Glomerular visceral epithelial cell (primary cell): ENCODE results near the gene DOCK1.

ENCODE experiments used
- DNase-seq: peaks from one replicate; pipeline ENCODE4 v3.0.0-alpha.2; 2016; ENCODE audit errors: extremely low spot score

The DOCK1 gene

DNA sequence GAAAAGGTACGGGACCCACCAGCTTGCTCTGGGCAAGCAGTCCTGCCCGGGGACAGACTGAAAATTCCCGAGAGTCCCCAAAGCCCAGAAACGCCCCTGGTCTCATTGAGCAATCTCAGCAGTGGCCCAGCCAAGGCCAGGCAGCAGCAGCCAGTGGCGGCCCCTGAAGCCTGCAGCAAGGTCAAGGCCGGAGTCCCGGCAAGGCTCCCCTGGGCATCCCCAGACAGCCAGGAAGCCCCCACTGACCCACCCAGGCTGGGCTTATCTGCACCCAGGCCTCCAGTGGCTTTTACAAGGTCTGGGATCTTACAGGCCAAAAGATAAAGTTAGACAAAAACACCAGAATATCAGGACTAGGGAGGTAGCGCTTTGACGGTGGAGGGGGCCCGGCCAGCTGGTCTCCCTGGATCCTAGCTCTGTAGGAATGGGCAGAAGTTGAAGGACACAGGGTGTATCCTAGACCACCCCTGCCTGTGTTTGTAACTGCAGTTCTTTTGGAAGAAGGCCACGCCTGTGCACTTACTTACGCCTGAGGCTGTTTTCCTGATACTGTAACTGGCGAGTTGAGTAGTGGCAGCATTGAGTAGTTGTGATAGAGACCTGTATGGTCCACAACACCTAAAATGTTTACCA, 513.4 kb downstream of the DOCK1 start:
- DNase-seq = no peak

DNA sequence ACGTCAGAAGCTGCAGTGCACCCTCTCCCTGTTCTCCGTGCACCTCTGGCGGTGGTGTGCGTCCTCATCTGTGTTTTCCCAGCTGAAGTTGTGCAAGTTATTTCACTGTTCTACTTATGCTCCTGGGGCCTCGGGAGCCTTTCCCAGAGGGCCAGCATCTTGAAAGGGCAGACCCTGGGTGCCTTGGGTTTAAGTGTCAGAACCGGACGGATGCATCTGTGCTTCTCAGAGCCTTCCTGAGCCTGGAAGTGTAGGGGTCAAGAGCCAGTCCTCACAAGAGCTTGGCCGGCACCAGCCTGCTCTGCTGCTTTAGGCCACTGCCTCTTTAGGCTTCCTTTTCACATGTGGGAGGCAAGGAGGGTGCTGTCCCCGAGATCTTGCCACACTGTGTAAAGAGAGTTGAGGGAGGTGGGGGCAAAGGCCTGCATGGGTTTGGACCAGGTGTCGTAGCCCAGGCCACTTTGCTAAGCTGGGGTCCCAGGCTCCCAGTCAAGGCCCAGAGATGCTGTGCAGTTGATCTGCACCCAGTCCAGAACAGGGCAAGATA, 515.0 kb downstream of the DOCK1 start:
- DNase-seq = no peak

GRCh38 chr10:127423218-127423915, 518.1 kb downstream of the DOCK1 start:
- DNase-seq = no peak

- no peak for DNase-seq
These were observed 519.5 kb downstream of the DOCK1 start for GRCh38 chr10:127424594-127425264.

DNA sequence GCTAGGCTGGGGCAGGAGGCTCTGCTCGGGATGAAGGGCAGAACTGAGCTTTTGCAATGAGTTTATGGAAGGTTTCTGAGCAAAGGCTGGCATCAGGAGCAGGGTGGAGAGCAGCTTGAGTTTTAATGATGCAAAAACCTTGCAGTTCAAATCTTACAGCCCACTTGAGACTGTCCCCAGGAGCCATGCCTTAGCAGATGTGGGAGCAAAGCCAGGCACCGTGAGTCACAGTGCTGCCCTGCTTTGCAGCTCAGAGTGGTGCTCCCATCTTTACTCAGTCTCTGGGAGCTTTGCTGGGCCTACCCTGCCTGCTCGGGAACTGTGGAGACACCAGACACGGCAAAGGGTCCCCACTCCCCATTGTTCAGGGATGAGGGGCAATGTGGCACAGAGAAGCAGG, 521.5 kb downstream of the DOCK1 start:
- DNase-seq = no peak

DNA sequence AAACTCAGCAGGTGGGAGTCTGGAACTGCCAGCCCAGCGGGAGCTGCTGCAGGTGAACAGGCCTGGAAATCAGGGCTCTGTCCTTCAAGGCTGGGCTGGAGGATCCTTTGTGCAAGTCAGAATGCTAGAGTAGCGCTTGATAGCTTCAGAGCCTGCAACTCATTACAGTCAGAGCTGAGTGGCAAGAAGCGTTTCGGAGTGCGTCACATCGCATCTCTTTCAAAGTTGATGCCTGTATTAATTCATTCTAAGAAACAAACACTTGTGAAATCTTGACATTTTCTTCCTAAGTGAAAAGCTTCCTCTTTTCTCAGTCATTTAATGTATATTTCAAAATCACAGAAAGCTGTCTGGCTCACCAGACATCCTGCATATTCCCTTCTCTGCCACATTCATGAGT, 522.7 kb downstream of the DOCK1 start:
- DNase-seq = no peak

DNA sequence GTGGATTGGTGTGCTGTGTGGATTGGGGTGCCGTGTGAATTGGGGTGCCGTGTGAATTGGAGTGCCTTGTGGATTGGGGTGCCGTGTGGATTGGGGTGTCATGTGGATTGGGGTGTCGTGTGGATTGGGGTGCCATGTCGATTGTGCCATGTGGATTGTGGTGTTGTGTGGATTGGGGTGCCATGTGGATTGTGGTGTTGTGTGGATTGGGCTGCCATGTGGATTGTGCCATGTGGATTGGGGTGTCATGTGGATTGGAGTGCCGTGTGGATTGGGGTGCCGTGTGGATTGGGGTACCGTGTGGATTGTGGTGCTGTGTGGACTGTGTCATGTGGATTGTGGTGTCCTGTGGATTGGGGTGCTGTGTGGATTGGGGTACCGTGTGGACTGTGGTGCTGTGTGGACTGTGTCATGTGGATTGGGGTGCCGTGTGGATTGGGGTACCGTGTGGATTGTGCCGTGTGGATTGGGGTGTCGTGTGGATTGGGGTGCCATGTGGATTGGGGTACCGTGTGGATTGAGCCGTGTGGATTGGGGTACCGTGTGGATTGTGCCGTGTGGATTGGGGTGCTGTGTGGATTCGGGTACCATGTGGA, 523.3 kb downstream of the DOCK1 start:
- no peak for DNase-seq

DNA sequence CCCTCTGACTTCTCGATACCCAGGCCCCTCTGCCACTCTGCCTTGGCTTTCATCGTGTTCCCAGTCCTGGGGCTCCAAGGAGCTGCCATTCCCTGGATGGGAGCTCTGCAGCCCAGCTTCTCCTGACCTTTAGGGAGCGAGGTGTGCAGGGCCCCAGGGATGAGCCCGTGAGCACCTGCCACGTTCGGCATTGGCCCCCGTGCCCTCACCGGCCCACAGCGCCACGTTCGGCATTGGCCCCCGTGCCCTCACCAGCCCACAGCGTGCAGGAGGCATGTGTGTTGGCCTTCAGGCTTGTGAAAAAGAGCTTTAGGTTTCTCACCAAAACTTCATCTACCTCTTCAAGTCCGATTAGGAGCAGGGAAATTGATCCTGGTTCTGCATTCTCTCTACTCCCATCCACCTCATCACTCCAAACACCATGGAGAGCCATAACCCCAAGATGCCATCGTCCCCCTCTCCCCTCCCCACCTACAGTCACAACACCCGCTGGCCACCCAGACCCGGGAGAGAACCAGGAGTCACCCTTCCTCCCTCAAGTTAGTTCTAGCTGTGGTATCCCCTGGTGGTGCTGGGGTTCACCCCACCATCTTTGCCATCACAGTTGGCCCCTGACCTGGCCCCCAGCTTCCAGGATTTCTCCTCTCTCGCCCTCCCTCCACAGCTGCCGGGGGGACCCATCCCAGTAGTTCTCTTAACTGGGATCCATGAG, 524.5 kb downstream of the DOCK1 start:
- no peak for DNase-seq

DNA sequence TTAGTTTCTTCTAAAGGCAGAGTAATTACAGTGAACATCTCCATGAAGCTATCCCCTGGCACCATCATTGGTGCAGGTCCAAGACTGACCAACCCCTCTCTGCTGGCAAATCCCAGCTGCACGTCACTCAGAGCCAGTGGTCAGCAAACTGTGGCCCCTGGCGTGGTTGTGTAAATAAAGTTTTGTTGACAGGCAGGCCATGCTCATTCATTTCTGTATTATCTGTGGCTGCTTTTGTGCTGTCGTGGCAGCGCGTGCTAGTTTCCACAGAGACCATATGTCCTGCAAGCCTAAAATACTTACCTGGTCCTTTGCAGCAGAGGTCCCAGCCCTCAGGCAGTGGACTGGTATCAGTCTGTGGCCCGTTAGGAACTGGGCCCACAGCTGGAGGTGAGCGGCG, 526.3 kb downstream of the DOCK1 start:
- no peak for DNase-seq

DNA sequence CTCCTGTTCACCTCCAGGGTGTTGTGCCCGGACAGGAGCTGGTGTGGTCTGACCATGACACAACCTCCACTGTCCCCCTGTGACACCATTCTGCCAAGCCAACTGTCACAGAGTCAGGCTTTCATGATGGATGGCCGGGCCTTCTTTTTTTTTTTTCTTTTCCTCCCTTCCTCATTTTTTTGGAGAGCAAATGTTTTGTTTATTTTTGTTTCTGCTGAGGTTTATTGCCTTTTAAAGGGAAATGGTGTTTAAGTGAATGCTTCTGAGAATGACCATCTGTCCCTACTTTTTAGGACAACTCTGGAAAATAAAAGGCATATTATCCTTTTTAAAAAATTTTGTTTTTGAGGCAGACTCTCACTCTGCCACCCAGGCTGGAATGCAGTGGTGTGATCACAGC, 528.8 kb downstream of the DOCK1 start:
- DNase-seq = no peak

DNA sequence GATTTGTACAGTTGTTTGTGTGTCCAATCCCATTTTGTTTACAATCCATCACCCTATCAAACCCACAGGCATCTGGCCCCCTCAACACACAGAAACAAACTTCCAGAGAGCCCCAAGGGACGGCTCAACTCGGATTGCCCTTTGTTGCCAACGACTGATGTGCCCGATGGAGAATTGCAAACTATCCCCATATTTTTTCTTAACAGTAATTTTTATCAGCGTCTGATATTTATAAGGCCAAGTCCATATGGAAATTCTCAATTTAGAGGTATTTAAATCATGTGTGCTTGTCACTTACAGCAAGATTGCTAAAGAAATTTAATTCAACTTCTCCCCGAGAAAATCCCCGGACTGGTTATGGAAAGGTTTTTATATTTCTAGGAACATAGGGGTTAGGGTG, 530.0 kb downstream of the DOCK1 start:
- no peak for DNase-seq

DNA sequence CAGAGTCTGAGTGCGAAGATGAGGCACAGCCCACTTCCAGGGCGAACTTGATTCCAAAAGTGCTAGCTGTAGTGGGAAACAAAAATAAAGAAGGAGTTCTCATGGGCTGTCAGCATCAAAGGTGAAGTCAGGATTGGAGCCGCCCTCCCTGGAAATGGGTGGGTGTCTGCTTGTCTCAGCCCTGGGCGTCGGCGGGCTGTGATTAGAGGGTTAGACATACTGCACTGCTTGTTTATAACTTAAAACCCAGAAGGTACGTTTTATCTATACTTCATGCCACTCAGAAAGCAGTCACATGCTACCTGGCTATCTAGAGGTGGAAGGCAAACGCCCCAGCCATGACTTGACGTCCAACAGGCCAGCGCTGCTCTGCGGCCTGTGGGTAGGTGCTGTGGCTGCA, 535.1 kb downstream of the DOCK1 start:
- DNase-seq = no peak

- DNase-seq = peak; percentile 49
These were observed 536.4 kb downstream of the DOCK1 start for GRCh38 chr10:127441350-127442219.

GRCh38 chr10:127442220-127442525, 536.9 kb downstream of the DOCK1 start:
- no peak for DNase-seq

DNA sequence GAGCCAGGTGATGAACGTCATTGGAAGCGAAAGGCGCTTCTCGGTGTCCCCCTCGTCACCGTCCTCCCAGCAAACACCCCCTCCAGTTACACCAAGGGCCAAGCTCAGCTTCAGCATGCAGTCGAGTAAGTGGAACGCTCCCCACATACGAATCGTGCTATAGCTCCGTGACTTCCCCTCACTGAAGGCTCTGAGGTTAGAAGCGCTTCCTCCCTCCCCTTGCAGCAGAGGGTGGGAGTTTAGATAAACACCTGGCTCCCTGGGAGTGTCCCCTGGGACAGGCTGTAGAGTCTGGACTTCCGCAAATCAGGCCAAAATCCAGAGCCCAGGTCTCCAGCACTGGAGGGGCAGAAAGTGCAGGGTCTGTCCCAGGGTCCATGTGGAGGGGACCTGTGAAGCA, 538.9 kb downstream of the DOCK1 start:
- DNase-seq = no peak

- DNase-seq = no peak
These were observed 542.0 kb downstream of the DOCK1 start for GRCh38 chr10:127447197-127447596.

- no peak for DNase-seq
These were observed 544.3 kb downstream of the DOCK1 start for GRCh38 chr10:127449490-127449889.

DNA sequence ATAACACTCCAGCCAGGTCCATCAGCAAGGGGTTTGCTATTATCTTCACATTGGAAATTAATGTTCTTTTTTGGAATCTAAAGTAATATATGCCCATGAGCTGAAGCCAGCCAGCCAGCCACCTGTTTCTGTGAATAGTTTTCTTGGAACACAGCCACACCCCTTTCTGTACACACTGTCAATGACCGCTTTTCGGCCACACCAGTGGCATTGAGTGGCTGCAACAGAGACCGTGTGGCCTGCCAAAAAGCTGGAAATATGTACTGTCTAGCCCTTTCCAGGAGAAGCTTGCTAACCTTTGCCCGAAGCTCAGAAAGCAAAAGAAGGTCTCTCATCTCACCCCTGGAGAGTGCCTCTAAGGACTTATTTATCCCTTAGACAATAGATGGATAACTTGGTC, 545.4 kb downstream of the DOCK1 start:
- DNase-seq = no peak

GRCh38 chr10:127451628-127452027, 546.4 kb downstream of the DOCK1 start:
- no peak for DNase-seq

- DNase-seq = no peak
These were observed 547.3 kb downstream of the DOCK1 start for GRCh38 chr10:127452568-127452967.

DNA sequence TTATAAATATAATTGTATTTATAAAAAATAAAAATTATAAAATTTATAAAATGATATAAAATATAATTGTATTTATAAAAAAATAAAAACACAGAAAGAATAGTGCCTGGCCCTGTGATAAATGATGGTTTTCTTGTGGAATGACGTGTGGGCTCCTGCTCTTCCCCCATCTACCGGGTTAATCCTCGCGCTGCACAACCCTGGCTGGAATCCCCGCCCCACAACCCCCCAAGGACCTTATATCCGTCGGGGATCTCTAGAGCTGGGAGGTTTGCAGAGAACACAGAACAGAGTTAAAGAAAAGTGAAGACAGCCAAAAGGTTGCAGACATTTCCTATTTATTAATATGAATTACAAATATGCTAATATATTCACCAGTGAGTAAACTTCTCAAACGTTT, 548.5 kb downstream of the DOCK1 start:
- DNase-seq = no peak
